22Rv1 (cell line): ENCODE results near the gene PIK3R6.
"Not testable (repeated sequence)": the region's sequence is repeated elsewhere in the genome, so short reads cannot be mapped to it uniquely, and the experiment has no call there.

Experiments
- H3K27ac ChIP-seq: fragments of 450-650 bp; 2 replicates; pipeline ENCODE4 v1.5.1; 2017
- CTCF ChIP-seq: fragments of 450-650 bp; IDR thresholded peaks from 2 replicates; pipeline ENCODE4 v1.5.1; 2017; ENCODE audit warnings: mild to moderate bottlenecking
- ZFX ChIP-seq: fragments of 450-650 bp; IDR thresholded peaks from 2 replicates; pipeline ENCODE4 v1.6.1; 2017; ENCODE audit warnings: antibody characterized with exemption, borderline replicate concordance

The PIK3R6 gene

GRCh38 chr17:8862213-8863056 lies 5.0 kb downstream of the PIK3R6 start:
- no peak overlapping the region for H3K27ac ChIP-seq
- TF ChIP-seq ZFX (no peak), CTCF (no peak)

- no peak for TF ChIP-seq CTCF
- TF ChIP-seq ZFX = no peak
- H3K27ac ChIP-seq = no peak overlapping the region
These were observed 5.8 kb downstream of the PIK3R6 start for GRCh38 chr17:8861495-8862181.

- no peak for TF ChIP-seq CTCF
- no peak overlapping the region for H3K27ac ChIP-seq
These were observed 7.6 kb downstream of the PIK3R6 start for GRCh38 chr17:8859804-8860430.

GRCh38 chr17:8859027-8859803 lies 8.3 kb downstream of the PIK3R6 start:
- TF ChIP-seq ZFX (no peak), CTCF (no peak)
- H3K27ac ChIP-seq = no peak overlapping the region

- TF ChIP-seq CTCF = no peak
- TF ChIP-seq ZFX = no peak
- no peak overlapping the region for H3K27ac ChIP-seq
These were observed 9.6 kb downstream of the PIK3R6 start for GRCh38 chr17:8857919-8858318.

GRCh38 chr17:8856869-8857575 lies 10.5 kb downstream of the PIK3R6 start:
- no peak for TF ChIP-seq ZFX
- TF ChIP-seq CTCF = no peak
- no peak overlapping the region for H3K27ac ChIP-seq

GRCh38 chr17:8856205-8856603 lies 11.3 kb downstream of the PIK3R6 start:
- not testable (repeated sequence) for H3K27ac ChIP-seq
